RWPE1 (cell line): ENCODE measurements around the gene SRGAP2B.
"Not testable (repeated sequence)": the region's sequence is repeated elsewhere in the genome, so short reads cannot be mapped to it uniquely, and the experiment has no call there.

ENCODE experiments used
- CTCF ChIA-PET: fragments of 350-600 bp; sonication (Branson Sonifier 250); formaldehyde crosslinking; extraction: SDS; loops from one replicate; lab custom pipeline; 2021; lab: Yijun Ruan, JAX
- POLR2A ChIA-PET: fragments of 400-600 bp; formaldehyde crosslinking; extraction: SDS; loops from one replicate; lab custom pipeline; 2020; ENCODE audit warnings: antibody characterized with exemption; ENCODE audit not compliant: low non-redundant PET; lab: Yijun Ruan, JAX
- DNase-seq: peaks from one replicate; pipeline ENCODE4 v3.0.0; 2012; ENCODE audit warnings: low spot score
- H3K27ac ChIP-seq: fragments of 450-650 bp; 2 replicates; pipeline ENCODE4 v1.5.1; 2017

SRGAP2B gene

GRCh38 chr1:144986171-144986860 is 108.8 kb downstream of the SRGAP2B start:
- POLR2A ChIA-PET, CTCF ChIA-PET, DNase-seq: not testable (repeated sequence)

GRCh38 chr1:144985550-144986170 is 109.5 kb downstream of the SRGAP2B start:
- H3K27ac ChIP-seq, POLR2A ChIA-PET, DNase-seq, CTCF ChIA-PET: not testable (repeated sequence)

More at GRCh38 chr1:144986171-144986860, 108.8 kb downstream of the SRGAP2B start:
- not testable (repeated sequence) for H3K27ac ChIP-seq

- POLR2A ChIA-PET, CTCF ChIA-PET, H3K27ac ChIP-seq, DNase-seq: not testable (repeated sequence)
These were observed 112.2 kb downstream of the SRGAP2B start for GRCh38 chr1:144982802-144983525.

GRCh38 chr1:144981157-144981556 is 114.0 kb downstream of the SRGAP2B start:
- H3K27ac ChIP-seq, CTCF ChIA-PET, POLR2A ChIA-PET, DNase-seq: not testable (repeated sequence)

GRCh38 chr1:144979960-144980595 is 115.0 kb downstream of the SRGAP2B start:
- H3K27ac ChIP-seq, POLR2A ChIA-PET, CTCF ChIA-PET, DNase-seq: not testable (repeated sequence)

GRCh38 chr1:144977856-144978255 is 117.3 kb downstream of the SRGAP2B start:
- H3K27ac ChIP-seq, DNase-seq, POLR2A ChIA-PET, CTCF ChIA-PET: not testable (repeated sequence)

- POLR2A ChIA-PET, H3K27ac ChIP-seq, CTCF ChIA-PET, DNase-seq: not testable (repeated sequence)
These were observed 123.2 kb downstream of the SRGAP2B start for GRCh38 chr1:144971936-144972335.

- CTCF ChIA-PET, DNase-seq, H3K27ac ChIP-seq, POLR2A ChIA-PET: not testable (repeated sequence)
These were observed 128.6 kb downstream of the SRGAP2B start for GRCh38 chr1:144966488-144966887.

GRCh38 chr1:144964765-144965164 is 130.4 kb downstream of the SRGAP2B start:
- CTCF ChIA-PET, H3K27ac ChIP-seq, DNase-seq, POLR2A ChIA-PET: not testable (repeated sequence)

- H3K27ac ChIP-seq, CTCF ChIA-PET, DNase-seq, POLR2A ChIA-PET: not testable (repeated sequence)
These were observed 130.9 kb downstream of the SRGAP2B start for GRCh38 chr1:144964186-144964585.

- POLR2A ChIA-PET, DNase-seq, H3K27ac ChIP-seq, CTCF ChIA-PET: not testable (repeated sequence)
These were observed 131.6 kb downstream of the SRGAP2B start for GRCh38 chr1:144963571-144963970.

- CTCF ChIA-PET, DNase-seq, H3K27ac ChIP-seq, POLR2A ChIA-PET: not testable (repeated sequence)
These were observed 133.2 kb downstream of the SRGAP2B start for GRCh38 chr1:144961604-144962583.

- CTCF ChIA-PET, DNase-seq, POLR2A ChIA-PET, H3K27ac ChIP-seq: not testable (repeated sequence)
These were observed 134.1 kb downstream of the SRGAP2B start for GRCh38 chr1:144960929-144961488.

GRCh38 chr1:144948390-144948789 is 146.7 kb downstream of the SRGAP2B start:
- H3K27ac ChIP-seq, DNase-seq, CTCF ChIA-PET, POLR2A ChIA-PET: not testable (repeated sequence)

GRCh38 chr1:144947495-144947894 is 147.6 kb downstream of the SRGAP2B start:
- POLR2A ChIA-PET, H3K27ac ChIP-seq, CTCF ChIA-PET, DNase-seq: not testable (repeated sequence)
